ENCODE results near the gene ABHD2.

GRCh38 chr15:89113296-89114024, 25.2 kb downstream of the ABHD2 start:
- TF ChIP-seq, protein P1, sequence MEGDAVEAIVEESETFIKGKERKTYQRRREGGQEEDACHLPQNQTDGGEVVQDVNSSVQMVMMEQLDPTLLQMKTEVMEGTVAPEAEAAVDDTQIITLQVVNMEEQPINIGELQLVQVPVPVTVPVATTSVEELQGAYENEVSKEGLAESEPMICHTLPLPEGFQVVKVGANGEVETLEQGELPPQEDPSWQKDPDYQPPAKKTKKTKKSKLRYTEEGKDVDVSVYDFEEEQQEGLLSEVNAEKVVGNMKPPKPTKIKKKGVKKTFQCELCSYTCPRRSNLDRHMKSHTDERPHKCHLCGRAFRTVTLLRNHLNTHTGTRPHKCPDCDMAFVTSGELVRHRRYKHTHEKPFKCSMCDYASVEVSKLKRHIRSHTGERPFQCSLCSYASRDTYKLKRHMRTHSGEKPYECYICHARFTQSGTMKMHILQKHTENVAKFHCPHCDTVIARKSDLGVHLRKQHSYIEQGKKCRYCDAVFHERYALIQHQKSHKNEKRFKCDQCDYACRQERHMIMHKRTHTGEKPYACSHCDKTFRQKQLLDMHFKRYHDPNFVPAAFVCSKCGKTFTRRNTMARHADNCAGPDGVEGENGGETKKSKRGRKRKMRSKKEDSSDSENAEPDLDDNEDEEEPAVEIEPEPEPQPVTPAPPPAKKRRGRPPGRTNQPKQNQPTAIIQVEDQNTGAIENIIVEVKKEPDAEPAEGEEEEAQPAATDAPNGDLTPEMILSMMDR (IDR thresholded peaks at IDR 0.05), result no peak
- TF ChIP-seq POLR2A (IDR thresholded peaks at IDR 0.05), result no peak
